Pons (tissue), 1 donor: ENCODE results near the gene UBLCP1.
"Not testable (repeated sequence)": the region's sequence is repeated elsewhere in the genome, so short reads cannot be mapped to it uniquely, and the experiment has no call there.

Experiments used
- DNase-seq: peaks from one replicate; pipeline ENCODE4 v3.0.0-alpha.2; 2016; ENCODE audit warnings: low spot score

Gene UBLCP1

GRCh38 chr5:159252195-159252594, 10.9 kb upstream of the UBLCP1 start:
- DNase-seq = no peak

- DNase-seq = no peak
Measured at GRCh38 chr5:159257007-159257406, 6.1 kb upstream of the UBLCP1 start.

- no peak for DNase-seq
Measured at GRCh38 chr5:159257629-159258283, 5.3 kb upstream of the UBLCP1 start.

DNA sequence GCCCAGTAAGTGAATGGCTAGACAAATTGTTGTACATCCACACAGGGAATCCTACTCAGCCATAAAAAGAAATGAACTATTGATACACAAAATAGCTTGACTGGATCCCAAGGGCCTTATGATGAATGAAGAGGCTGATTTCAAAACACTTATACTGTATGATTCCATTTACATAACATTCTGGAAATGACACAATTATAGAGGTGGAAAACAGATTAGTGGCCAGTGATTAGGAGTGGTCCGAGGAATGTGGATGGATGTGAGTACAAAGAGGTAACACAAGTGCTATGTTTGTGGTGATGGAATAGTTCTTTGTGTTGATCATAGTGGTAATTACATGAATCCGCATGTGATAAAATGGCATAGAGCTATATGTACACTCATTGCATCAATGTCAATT, 4.7 kb upstream of the UBLCP1 start:
- DNase-seq = no peak

- not testable (repeated sequence) for DNase-seq
Measured at GRCh38 chr5:159260212-159260611, 2.9 kb upstream of the UBLCP1 start.

DNA sequence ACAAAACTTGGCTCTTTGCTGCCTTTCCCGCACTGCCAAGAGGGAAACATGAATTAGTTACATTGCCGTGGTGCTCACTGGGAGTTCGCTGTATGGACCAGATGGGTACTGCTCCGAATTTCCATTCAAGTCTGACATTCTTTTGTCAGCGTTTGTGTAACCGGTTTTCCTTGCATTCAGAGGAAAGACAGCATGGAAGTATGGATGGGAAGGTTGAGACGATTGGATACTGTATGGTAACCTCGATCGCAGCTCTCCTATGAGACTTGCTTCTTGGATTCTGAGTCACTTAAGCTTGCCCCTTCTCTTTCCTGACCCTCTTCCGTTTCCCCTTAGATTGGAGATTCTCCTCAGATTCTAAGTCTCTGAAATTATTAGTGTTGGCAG, 625 bp upstream of the UBLCP1 start:
- no peak for DNase-seq

DNA sequence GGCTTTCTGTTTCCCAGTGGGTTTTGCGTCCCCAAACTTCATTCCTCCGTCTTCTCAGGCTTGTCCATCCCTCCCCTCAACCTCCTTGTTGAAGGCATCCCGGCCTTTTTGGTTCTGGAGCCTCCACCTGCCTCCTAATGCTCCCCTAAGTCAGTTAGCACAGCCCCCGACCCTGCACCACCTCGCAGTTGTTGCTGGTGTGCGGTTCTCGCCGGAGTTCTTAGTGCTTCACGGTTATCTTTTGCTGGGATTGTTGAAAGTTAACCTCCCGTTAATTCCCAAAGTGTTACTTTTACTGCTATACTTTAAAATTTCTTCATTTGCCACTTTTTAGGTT, 447 bp downstream of the UBLCP1 start:
- DNase-seq = no peak

DNA sequence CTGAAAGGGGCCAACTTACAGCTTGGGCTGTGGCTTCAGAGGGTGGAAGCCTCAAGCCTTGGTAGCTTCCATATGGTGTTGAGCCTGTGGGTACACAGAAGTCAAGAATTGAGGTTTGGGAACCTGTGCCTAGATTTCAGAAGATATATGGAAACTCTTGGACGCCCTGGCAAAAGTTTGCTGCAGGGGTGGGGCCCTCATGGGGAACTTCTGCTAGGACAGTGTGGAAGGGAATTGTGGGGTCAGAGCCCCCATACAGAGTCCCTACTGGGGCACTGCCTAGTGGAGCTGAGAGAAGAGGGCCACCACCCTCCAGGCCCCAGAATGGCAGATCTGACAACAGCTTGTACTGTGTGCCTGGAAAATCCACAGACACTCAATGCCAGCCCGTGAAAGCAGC, 3.7 kb downstream of the UBLCP1 start:
- not testable (repeated sequence) for DNase-seq

DNA sequence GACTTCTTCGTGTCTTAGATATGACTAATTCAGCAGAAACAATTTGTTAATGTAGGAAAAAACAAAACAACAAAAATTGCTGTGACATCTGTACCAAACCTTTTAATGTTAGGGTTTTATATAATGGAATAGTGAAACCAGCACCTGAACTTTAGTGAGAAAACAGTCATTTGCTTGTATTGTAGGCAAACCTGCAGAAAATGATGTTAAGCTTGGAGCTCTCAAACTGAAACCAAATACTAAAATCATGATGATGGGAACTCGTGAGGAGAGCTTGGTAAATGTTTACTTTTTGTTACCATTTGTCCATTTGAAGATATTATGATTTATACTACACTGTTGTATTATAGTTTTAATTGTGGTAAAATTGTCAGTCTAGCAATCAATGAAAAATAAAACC, 6.6 kb downstream of the UBLCP1 start:
- no peak for DNase-seq

DNA sequence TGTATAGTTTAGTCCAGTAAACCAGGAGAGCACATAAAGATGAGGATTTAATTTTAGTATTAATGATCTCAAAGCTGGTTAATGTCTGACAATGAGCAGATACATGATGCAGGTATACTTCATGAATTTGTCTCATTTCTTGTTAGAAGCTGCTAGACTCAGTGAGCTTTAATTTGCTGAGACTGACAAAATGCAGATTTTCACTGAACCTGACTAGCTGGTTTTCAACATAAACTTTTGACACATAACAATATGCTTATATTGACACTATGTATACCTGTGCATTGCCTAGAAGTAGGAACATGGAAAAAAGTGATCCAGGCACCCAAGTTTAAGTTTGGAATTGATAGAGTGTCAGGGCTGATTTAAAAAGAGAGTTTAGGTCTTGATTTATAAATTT, 10.8 kb downstream of the UBLCP1 start:
- DNase-seq = no peak

DNA sequence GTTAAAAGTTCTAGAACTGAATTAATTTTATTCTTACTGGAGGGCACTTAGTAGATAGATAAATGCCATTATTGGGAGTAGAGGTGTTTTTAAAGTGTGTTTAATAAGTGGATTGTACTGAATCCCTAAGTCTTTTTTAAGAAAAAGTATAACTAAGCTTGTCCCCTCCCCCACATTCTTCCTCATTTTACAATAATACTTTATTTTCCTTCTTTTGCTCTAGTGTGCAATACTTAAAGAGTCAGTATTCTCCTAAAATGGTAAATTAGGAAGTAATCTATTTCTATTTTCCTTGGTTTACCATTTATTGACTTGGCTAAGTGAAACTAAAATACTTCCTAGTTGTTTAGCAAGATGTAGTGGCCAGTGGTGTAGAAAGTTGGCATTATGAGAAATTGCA, 11.6 kb downstream of the UBLCP1 start:
- DNase-seq = no peak

GRCh38 chr5:159286420-159287035, 23.4 kb downstream of the UBLCP1 start:
- DNase-seq = peak; percentile 54

GRCh38 chr5:159290741-159291140, 27.7 kb downstream of the UBLCP1 start:
- DNase-seq = no peak

GRCh38 chr5:159294921-159295320, 31.8 kb downstream of the UBLCP1 start:
- DNase-seq = no peak

DNA sequence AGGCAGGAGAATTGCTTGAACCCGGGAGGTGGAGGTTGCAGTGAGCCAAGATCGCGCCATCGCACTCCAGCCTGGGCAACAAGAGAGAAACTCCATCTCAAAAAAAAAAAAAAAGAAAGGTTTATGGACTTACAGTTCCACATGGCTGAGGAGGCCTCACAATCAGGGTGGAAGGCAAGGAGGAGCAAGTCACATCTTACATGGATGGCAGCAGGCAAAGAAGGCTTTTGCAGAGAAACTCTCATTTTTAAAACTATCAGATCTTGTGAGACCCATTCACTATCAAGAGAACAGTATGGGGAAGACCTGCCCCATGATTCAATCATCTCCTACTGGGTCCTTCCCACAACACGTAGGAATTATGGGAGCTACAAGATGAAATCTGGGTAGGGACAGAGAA, 34.2 kb downstream of the UBLCP1 start:
- not testable (repeated sequence) for DNase-seq

DNA sequence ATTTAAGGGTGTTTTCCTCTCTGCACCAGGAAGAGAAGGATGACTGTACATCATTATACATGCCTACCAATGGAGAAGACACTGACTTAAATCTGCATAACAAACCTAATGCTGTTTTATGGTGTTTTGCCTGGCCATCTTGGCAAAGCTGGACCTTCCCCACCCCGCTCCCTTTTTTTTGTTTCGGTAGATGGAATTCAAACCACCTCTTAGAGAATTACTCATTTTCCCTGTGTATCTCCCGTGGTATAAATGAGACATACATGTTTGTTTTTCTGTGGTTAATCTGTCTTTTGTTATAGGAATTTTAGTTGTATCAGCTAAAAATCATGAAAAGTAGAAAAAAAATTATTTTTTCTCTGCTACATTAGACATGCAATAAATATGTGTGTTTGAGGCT, 38.4 kb downstream of the UBLCP1 start:
- DNase-seq = no peak

GRCh38 chr5:159301929-159302860, 39.1 kb downstream of the UBLCP1 start:
- DNase-seq = not testable (repeated sequence)

- DNase-seq = no peak
Measured at GRCh38 chr5:159303286-159303685, 40.2 kb downstream of the UBLCP1 start.

DNA sequence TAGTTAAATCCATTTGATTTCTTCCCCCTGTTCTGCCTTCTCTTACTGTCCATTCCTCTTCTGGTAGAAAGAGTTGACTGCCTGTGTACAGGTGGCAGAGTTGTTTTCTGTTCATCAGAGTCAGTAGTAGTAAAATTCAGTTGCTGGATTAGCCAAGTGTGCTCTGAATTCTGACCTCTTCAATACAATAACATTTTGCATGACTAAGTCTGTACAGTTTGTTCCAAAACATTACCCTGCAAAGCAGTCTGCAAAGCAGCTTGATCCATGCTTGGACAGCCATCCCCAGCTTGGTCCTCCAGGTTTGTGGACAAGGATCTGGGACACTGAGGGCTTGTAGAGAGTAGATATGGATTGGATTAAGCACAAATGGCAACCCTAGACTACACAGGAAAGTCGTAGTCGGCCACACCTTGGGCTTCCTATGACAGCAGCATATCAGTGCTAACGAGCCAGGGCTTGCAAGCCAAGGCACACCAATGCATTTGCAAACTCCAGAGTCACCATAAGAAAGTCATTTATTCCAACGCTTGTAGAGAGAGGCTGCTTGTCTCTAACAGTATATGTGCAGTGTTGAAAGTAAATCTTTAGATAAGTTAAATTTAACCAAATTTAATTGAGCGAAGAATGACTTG, 42.0 kb downstream of the UBLCP1 start:
- DNase-seq = no peak

DNA sequence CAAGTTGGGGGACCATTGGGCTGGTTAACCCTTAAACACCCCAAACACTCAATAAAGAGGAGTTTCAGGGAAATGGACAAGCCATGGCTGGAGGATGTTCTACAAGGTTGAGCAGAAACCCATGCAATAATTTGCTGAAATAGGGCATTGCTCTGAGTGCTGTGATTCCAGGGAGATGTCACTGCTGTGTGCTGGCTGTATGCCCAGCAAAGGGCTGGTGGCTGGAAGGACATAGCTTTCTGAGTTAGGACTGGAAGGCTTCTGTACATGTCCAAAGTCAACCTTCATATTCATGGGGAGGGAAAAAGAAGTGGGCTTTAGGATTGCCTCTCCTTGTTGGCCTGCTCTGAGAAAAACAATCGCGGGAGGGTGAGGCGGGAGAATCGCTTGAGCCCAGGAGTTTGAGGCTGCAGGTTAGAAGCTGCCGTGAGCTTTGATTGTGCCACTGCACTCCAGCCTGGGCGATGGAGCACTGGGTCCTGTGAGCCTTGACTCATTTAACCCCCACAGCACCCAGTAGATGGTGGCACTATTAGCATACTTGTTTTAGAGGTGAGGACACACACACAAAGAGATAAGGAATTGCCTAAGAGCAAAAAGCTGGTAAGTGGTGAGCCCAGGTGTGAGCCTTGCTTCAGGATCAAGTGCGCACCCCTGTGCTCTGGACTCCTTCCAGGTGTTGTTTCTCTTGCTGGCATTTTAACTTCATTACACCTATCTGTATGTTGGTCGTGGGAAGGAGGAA, 46.8 kb downstream of the UBLCP1 start:
- peak; percentile 36 for DNase-seq

- no peak for DNase-seq
Measured at GRCh38 chr5:159310511-159310910, 47.4 kb downstream of the UBLCP1 start.

DNA sequence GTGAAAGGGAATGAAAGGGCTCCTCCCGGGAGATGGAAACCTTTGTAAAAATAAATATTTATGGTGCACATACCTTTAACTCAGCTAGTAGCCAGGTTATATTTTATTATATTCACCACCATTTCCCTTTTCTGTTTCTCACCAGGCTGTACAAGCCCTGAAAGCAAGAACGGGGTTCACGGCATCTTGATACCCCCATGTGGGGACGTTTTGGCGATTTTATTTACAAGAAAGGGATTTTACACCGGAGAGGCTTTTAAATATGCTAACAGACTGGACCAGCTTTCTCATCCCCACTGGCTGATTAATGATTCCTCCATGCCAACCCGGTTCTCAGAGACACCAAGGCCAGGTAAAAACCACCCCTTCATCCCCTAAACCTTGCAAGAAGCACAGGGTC, 48.0 kb downstream of the UBLCP1 start:
- no peak for DNase-seq
